Trophoblast cell (in vitro differentiated cells and primary cell): ENCODE data around the gene TMEM256.

Experiments
- DNase-seq, 2 donors: peaks; one replicate each; pipeline ENCODE4 v3.0.0-alpha.2; 2016
- H2AFZ ChIP-seq: 2 replicates; pipeline ENCODE4 v1.6.1; 2013; ENCODE audit warnings: low read length, moderate library complexity, mild to moderate bottlenecking; ENCODE audit not compliant: insufficient read depth, poor library complexity
- H2AK5ac ChIP-seq: 2 replicates; pipeline ENCODE4 v1.6.1; 2013; ENCODE audit warnings: mild to moderate bottlenecking, low read length
- H2BK120ac ChIP-seq: 2 replicates; pipeline ENCODE4 v1.6.1; 2013; ENCODE audit warnings: low read length, mild to moderate bottlenecking, moderate library complexity; ENCODE audit not compliant: insufficient read depth, poor library complexity
- H2BK12ac ChIP-seq: 2 replicates; pipeline ENCODE4 v1.6.1; 2013; ENCODE audit warnings: mild to moderate bottlenecking, low read length, moderate library complexity
- H2BK5ac ChIP-seq: 2 replicates; pipeline ENCODE4 v1.6.1; 2013; ENCODE audit warnings: low read length, low read depth, moderate library complexity, mild to moderate bottlenecking; ENCODE audit not compliant: poor library complexity
- H3K14ac ChIP-seq: 2 replicates; pipeline ENCODE4 v1.6.1; 2013; ENCODE audit warnings: mild to moderate bottlenecking, low read length
- H3K18ac ChIP-seq: 2 replicates; pipeline ENCODE4 v1.6.1; 2013; ENCODE audit warnings: mild to moderate bottlenecking, low read length
- H3K23ac ChIP-seq: 2 replicates; pipeline ENCODE4 v1.6.1; 2013; ENCODE audit warnings: low read length
- H3K27ac ChIP-seq: 2 replicates; pipeline ENCODE4 v1.5.1; 2013; ENCODE audit warnings: low read depth, mild to moderate bottlenecking, inconsistent platforms, low read length, moderate library complexity
- H3K27me3 ChIP-seq: 2 replicates; pipeline ENCODE4 v1.6.1; 2013; ENCODE audit warnings: inconsistent platforms, mild to moderate bottlenecking, low read length, moderate library complexity; ENCODE audit not compliant: insufficient read depth
- H3K36me3 ChIP-seq, 2 experiments: 1 replicate in 1 of 2; 2 replicates in 1 of 2; pipeline ENCODE4 v1.6.1; 2013; ENCODE audit warnings: low read length in 2 of 2, mild to moderate bottlenecking in 2 of 2, moderate library complexity in 1 of 2; ENCODE audit not compliant: insufficient read depth in 2 of 2, control insufficient read depth in 1 of 2
- H3K4ac ChIP-seq: 2 replicates; pipeline ENCODE4 v1.6.1; 2013; ENCODE audit warnings: low read depth, mild to moderate bottlenecking, low read length, moderate library complexity
- H3K4me1 ChIP-seq, 2 experiments: 1 replicate in 1 of 2; 2 replicates in 1 of 2; pipeline ENCODE4 v1.6.1; 2013; ENCODE audit warnings: low read length in 2 of 2, mild to moderate bottlenecking in 2 of 2, moderate library complexity in 1 of 2; ENCODE audit not compliant: insufficient read depth in 2 of 2, control insufficient read depth in 1 of 2
- H3K4me2 ChIP-seq: 2 replicates; pipeline ENCODE4 v1.6.1; 2013; ENCODE audit warnings: inconsistent platforms, mild to moderate bottlenecking, low read length, moderate library complexity
- H3K4me3 ChIP-seq: 2 replicates; pipeline ENCODE4 v1.5.1; 2013; ENCODE audit warnings: mild to moderate bottlenecking, low read depth, low read length, inconsistent platforms
- H3K79me1 ChIP-seq: one replicate; pipeline ENCODE4 v1.6.1; 2013; ENCODE audit warnings: low read length
- H3K79me2 ChIP-seq: 2 replicates; pipeline ENCODE4 v1.6.1; 2013; ENCODE audit warnings: low read length, mild to moderate bottlenecking; ENCODE audit not compliant: control insufficient read depth, insufficient read depth, poor library complexity
- H3K9ac ChIP-seq: 2 replicates; pipeline ENCODE4 v1.6.1; 2013; ENCODE audit warnings: mild to moderate bottlenecking, low read length
- H3K9me3 ChIP-seq: 2 replicates; pipeline ENCODE4 v1.6.1; 2013; ENCODE audit warnings: low read depth, mild to moderate bottlenecking, control low read depth, inconsistent platforms, low read length; ENCODE audit not compliant: insufficient read depth
- H4K12ac ChIP-seq: 2 replicates; pipeline ENCODE4 v1.6.1; 2013; ENCODE audit warnings: low read depth, mild to moderate bottlenecking, low read length, moderate library complexity
- H4K8ac ChIP-seq: 2 replicates; pipeline ENCODE4 v1.6.1; 2013; ENCODE audit warnings: low read depth, mild to moderate bottlenecking, low read length, moderate library complexity
- H4K91ac ChIP-seq: one replicate; pipeline ENCODE4 v1.6.1; 2013; ENCODE audit warnings: low read depth, mild to moderate bottlenecking, low read length, moderate library complexity
- WGBS: extraction: QIAGEN DNeasy Blood & Tissue Kit; methylation state at CpG from one replicate; pipeline ENCODE4 v1.1.7; 2013; ENCODE audit warnings: missing lambda C conversion rate; ENCODE audit not compliant: insufficient read length, insufficient coverage; ENCODE audit errors: extremely low coverage; 5-methylcytosine and 5-hydroxymethylcytosine counted together

Gene TMEM256

DNA sequence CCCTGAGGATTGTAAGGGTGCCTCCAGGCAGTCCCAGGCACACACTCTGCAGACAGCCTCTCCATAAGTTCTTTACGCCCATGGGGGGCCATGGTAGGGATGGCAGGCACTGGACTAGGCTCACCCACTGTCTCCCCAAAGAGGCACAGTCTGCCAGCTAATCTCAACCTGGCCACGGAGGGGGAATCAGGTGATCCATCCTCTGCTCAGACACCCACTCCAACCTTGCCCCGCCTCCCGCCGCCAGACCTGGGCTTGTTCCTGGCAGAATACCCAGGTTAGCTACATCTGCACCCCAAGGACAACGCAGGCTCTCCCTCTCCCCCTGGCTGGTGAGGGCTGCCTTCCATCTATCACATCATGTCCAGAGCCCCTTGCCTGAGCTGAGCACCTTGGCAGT, 5.0 kb upstream of the TMEM256 start:
- Histone ChIP-seq H3K4me3 (no peak overlapping the region), H3K14ac (no peak overlapping the region), H2AFZ (no peak overlapping the region), H3K4ac (no peak overlapping the region), H2BK12ac (no peak overlapping the region), H3K79me1 (peaks cover 7% of the 10 kb centered on the region), H3K18ac (no peak overlapping the region), H4K91ac (no peak overlapping the region), H3K36me3 (peaks cover 17 to 18% of the 10 kb centered on the region in 2 experiments), H4K12ac (no peak overlapping the region), H3K27ac (no peak overlapping the region), H3K9me3 (no peaks in the 10 kb centered on the region), H3K4me2 (no peak overlapping the region), H2AK5ac (no peak overlapping the region), H3K4me1 (peaks cover 0 to 7% of the 10 kb centered on the region in 2 experiments), H3K9ac (no peak overlapping the region), H2BK120ac (no peak overlapping the region), H3K27me3 (no peaks in the 10 kb centered on the region), H2BK5ac (no peak overlapping the region), H3K23ac (no peak overlapping the region), H4K8ac (no peak overlapping the region), H3K79me2 (peaks cover 3% of the 10 kb centered on the region)
- no CpG with 5 or more reads among the region's 6 CpGs for WGBS
- no peak for DNase-seq

DNA sequence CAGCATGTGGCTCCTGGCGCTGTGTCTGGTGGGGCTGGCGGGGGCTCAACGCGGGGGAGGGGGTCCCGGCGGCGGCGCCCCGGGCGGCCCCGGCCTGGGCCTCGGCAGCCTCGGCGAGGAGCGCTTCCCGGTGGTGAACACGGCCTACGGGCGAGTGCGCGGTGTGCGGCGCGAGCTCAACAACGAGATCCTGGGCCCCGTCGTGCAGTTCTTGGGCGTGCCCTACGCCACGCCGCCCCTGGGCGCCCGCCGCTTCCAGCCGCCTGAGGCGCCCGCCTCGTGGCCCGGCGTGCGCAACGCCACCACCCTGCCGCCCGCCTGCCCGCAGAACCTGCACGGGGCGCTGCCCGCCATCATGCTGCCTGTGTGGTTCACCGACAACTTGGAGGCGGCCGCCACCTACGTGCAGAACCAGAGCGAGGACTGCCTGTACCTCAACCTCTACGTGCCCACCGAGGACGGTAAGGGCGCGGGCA, 4.4 kb upstream of the TMEM256 start:
- Histone ChIP-seq H3K9ac (no peak overlapping the region), H3K27ac (no peak overlapping the region), H3K14ac (no peak overlapping the region), H4K91ac (no peak overlapping the region), H3K79me2 (peaks cover 3% of the 10 kb centered on the region), H3K18ac (no peak overlapping the region), H3K36me3 (peaks cover 17 to 18% of the 10 kb centered on the region in 2 experiments), H3K27me3 (no peaks in the 10 kb centered on the region), H2BK5ac (no peak overlapping the region), H3K4me3 (no peak overlapping the region), H3K9me3 (no peaks in the 10 kb centered on the region), H4K8ac (no peak overlapping the region), H4K12ac (no peak overlapping the region), H2BK12ac (no peak overlapping the region), H3K4me1 (peaks cover under 1 to 7% of the 10 kb centered on the region in 2 experiments), H3K4ac (no peak overlapping the region), H2BK120ac (no peak overlapping the region), H3K79me1 (peaks cover 11% of the 10 kb centered on the region), H2AFZ (no peak overlapping the region), H3K23ac (no peak overlapping the region), H2AK5ac (no peak overlapping the region), H3K4me2 (no peak overlapping the region)
- DNase-seq = peak; percentile 85 to 89
- no CpG with 5 or more reads among the region's 58 CpGs for WGBS

- Histone ChIP-seq H3K23ac (no peak within 1 kb of the TSS), H3K36me3 (peaks cover 17 to 18% of the 10 kb centered on the region in 2 experiments), H2BK5ac (no peak within 1 kb of the TSS), H3K27me3 (no peaks in the 10 kb centered on the region), H3K4me2 (no peak within 1 kb of the TSS), H3K4me1 (peaks cover 4 to 12% of the 10 kb centered on the region in 2 experiments), H3K9ac (no peak within 1 kb of the TSS), H3K9me3 (no peaks in the 10 kb centered on the region), H3K27ac (no peak within 1 kb of the TSS), H3K79me1 (peaks cover 15% of the 10 kb centered on the region), H4K12ac (no peak within 1 kb of the TSS), H4K91ac (no peak within 1 kb of the TSS), H3K4me3 (no peak within 1 kb of the TSS), H3K14ac (no peak within 1 kb of the TSS), H2BK120ac (no peak within 1 kb of the TSS), H2AK5ac (no peak within 1 kb of the TSS), H2BK12ac (no peak within 1 kb of the TSS), H4K8ac (no peak within 1 kb of the TSS), H3K79me2 (peaks cover 3% of the 10 kb centered on the region), H3K4ac (no peak within 1 kb of the TSS), H3K18ac (no peak within 1 kb of the TSS), H2AFZ (no peak within 1 kb of the TSS)
- DNase-seq = peak in 1 of 2 donors; percentile 15
- WGBS = no CpG with 5 or more reads among the region's 12 CpGs
Observed at GRCh38 chr17:7407485-7408251, 3.8 kb upstream of the TMEM256 start, which contains the start of gene NLGN2. TSS of gene NLGN2 (plus strand) at chr17:7407845. CDS start at chr17:7408256, 411 bp downstream.

GRCh38 chr17:7407082-7407481, 3.2 kb upstream of the TMEM256 start:
- no peak overlapping the region for H2BK120ac ChIP-seq
- H3K4ac ChIP-seq = no peak overlapping the region
- no peak for DNase-seq
- no peak overlapping the region for H2BK12ac ChIP-seq
- no peak overlapping the region for H2AFZ ChIP-seq
- no CpG with 5 or more reads among the region's 13 CpGs for WGBS
- H3K9ac ChIP-seq = no peak overlapping the region
- H4K91ac ChIP-seq = no peak overlapping the region
- H3K27me3 ChIP-seq = no peaks in the 10 kb centered on the region
- H2BK5ac ChIP-seq = no peak overlapping the region
- no peak overlapping the region for H4K8ac ChIP-seq
- H3K79me1 ChIP-seq = peaks cover 15% of the 10 kb centered on the region
- H3K9me3 ChIP-seq = no peaks in the 10 kb centered on the region
- H3K79me2 ChIP-seq = peaks cover 3% of the 10 kb centered on the region
- H3K36me3 ChIP-seq = peaks cover 17 to 18% of the 10 kb centered on the region in 2 experiments
- H3K27ac ChIP-seq = no peak overlapping the region
- H3K18ac ChIP-seq = no peak overlapping the region
- H3K23ac ChIP-seq = no peak overlapping the region
- H2AK5ac ChIP-seq = no peak overlapping the region
- no peak overlapping the region for H4K12ac ChIP-seq
- no peak overlapping the region for H3K4me3 ChIP-seq
- no peak overlapping the region for H3K14ac ChIP-seq
- H3K4me2 ChIP-seq = no peak overlapping the region
- peaks cover 4 to 12% of the 10 kb centered on the region in 2 experiments for H3K4me1 ChIP-seq
